Suprapubic skin (tissue), 4 donors: ENCODE data around the gene MIPOL1.

Experiments used
- CTCF ChIP-seq, 2 donors: fragments of 200-600 bp in 1 of 2; fragments of 450-650 bp in 1 of 2; sonication (generic) in 1 of 2; IDR thresholded peaks; one replicate each; pipeline ENCODE4 v1.5.1; 2016 to 2019; ENCODE audit warnings: antibody characterized with exemption in 2 of 2, mild to moderate bottlenecking in 1 of 2, moderate library complexity in 1 of 2
- EP300 ChIP-seq: sonication (generic); formaldehyde crosslinking; IDR thresholded peaks from one replicate; pipeline ENCODE4 v1.6.1; 2017; ENCODE audit warnings: antibody characterized with exemption
- POLR2A ChIP-seq, 2 donors: fragments of 450-650 bp; IDR thresholded peaks; one replicate each; pipeline ENCODE4 v1.6.1; 2017; ENCODE audit warnings: antibody characterized with exemption in 2 of 2, mild to moderate bottlenecking in 2 of 2, moderate library complexity in 2 of 2
- POLR2AphosphoS5 ChIP-seq, 3 donors: sonication (generic); formaldehyde crosslinking; IDR thresholded peaks; one replicate each; pipeline ENCODE4 v1.6.1; 2017; ENCODE audit warnings: antibody characterized with exemption in 3 of 3

- TF ChIP-seq POLR2A (IDR thresholded peaks at IDR 0.05): no peak
- TF ChIP-seq POLR2AphosphoS5 (IDR thresholded peaks at IDR 0.05): no peak
- TF ChIP-seq CTCF (IDR thresholded peaks at IDR 0.05): no peak
- TF ChIP-seq EP300: no peak
These were observed 215.3 kb downstream of the MIPOL1 start for GRCh38 chr14:37413050-37413449.
